ENCODE data around the gene MARCKSL1. TPM values are rescaled to one million over a fixed set of nuclear protein-coding genes. Genes with fewer than 3 reads are reported as not detected.

MARCKSL1 gene
- total RNA-seq, 1 donor from 2014 or later: 487 TPM

DNA sequence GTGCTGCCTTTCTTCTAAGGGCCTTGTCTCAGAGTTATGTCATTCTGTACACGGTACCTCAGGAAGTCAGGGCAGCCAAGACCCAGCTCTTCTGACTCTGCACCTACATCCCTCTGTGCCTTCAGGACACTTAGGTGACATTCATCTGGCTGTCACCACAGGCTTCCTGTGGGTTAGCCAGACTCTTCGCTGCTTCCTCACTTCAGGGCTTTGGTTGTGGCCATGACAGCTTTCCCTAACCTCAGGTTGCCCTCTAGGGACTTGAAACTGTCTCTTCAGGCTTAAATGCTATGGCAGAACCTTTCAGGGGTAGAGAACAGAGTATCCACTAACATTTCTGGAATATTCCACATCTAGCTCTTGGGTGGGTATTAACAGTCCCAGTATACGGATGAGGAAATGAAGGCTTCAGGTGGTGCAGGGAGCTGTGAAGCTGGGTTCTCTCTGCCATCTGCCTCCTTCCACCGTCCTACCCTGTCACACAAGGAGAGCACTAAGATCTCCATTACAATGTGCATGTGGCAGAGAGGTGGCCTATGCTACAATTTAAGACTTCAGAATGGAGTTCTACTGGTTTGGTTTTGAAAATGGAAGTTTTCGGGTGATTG lies 36.2 kb upstream of the MARCKSL1 start:
- TF ChIP-seq, protein P1, sequence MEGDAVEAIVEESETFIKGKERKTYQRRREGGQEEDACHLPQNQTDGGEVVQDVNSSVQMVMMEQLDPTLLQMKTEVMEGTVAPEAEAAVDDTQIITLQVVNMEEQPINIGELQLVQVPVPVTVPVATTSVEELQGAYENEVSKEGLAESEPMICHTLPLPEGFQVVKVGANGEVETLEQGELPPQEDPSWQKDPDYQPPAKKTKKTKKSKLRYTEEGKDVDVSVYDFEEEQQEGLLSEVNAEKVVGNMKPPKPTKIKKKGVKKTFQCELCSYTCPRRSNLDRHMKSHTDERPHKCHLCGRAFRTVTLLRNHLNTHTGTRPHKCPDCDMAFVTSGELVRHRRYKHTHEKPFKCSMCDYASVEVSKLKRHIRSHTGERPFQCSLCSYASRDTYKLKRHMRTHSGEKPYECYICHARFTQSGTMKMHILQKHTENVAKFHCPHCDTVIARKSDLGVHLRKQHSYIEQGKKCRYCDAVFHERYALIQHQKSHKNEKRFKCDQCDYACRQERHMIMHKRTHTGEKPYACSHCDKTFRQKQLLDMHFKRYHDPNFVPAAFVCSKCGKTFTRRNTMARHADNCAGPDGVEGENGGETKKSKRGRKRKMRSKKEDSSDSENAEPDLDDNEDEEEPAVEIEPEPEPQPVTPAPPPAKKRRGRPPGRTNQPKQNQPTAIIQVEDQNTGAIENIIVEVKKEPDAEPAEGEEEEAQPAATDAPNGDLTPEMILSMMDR (IDR thresholded peaks at IDR 0.05; ENCODE audit: unreplicated experiment): no peak
- DNase-seq (ENCODE audit: low spot score in 2 of 2, unreplicated experiment in 2 of 2): no peak
- Mint-ChIP-seq H3K4me3 (no peak overlapping the region), H3K27ac (no peak overlapping the region), H3K36me3 (peaks cover 28% of the 10 kb centered on the region), H3K9me3 (no peaks in the 10 kb centered on the region), H3K4me1 (no peaks in the 10 kb centered on the region), H3K27me3 (ENCODE audit: low read depth) (no peaks in the 10 kb centered on the region)

GRCh38 chr1:32367912-32368635 lies 32.0 kb upstream of the MARCKSL1 start:
- Mint-ChIP-seq H3K4me1 (peaks cover 2% of the 10 kb centered on the region), H3K27me3 (ENCODE audit: low read depth) (no peaks in the 10 kb centered on the region), H3K36me3 (peaks cover 13% of the 10 kb centered on the region), H3K27ac (no peak overlapping the region), H3K9me3 (no peaks in the 10 kb centered on the region), H3K4me3 (no peak overlapping the region)
- DNase-seq (ENCODE audit: low spot score in 2 of 2, unreplicated experiment in 2 of 2): no peak
- TF ChIP-seq, protein P1 (IDR thresholded peaks at IDR 0.05; ENCODE audit: unreplicated experiment): no peak

- H3K4me1 Mint-ChIP-seq: peaks cover 14% of the 10 kb centered on the region
- no peak for DNase-seq (ENCODE audit: low spot score in 2 of 2, unreplicated experiment in 2 of 2)
- H3K36me3 Mint-ChIP-seq: peaks cover 7% of the 10 kb centered on the region
Observed at GRCh38 chr1:32365445-32365844, 29.4 kb upstream of the MARCKSL1 start.

DNA sequence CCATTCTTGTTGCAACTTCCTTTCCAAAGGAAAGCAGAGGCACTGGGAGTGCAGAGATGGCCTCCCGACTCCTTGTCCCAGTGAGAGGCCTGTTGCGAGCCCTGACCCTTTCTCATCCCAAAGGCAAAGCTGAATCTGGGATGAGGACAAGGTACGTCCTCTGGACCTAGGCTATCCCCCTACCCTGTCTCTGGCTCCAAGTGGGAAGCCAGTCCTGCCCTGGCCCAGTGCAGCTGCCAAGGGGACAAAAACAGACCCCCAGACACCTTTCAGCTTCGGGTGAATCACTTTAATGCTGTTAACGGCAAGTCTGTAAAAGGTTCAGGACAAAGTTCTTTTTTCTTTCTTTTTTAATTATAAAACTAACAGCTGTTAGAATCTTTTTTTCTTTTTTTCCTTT lies 28.8 kb upstream of the MARCKSL1 start:
- Mint-ChIP-seq H3K4me3 (no peak overlapping the region), H3K36me3 (peaks cover 7% of the 10 kb centered on the region), H3K27ac (no peak overlapping the region), H3K27me3 (ENCODE audit: low read depth) (no peaks in the 10 kb centered on the region), H3K4me1 (peaks cover 14% of the 10 kb centered on the region), H3K9me3 (no peaks in the 10 kb centered on the region)
- TF ChIP-seq, protein P1 (IDR thresholded peaks at IDR 0.05; ENCODE audit: unreplicated experiment): no peak
- no peak for DNase-seq (ENCODE audit: low spot score in 2 of 2, unreplicated experiment in 2 of 2)

More at GRCh38 chr1:32365445-32365844, 29.4 kb upstream of the MARCKSL1 start:
- no peak overlapping the region for H3K4me3 Mint-ChIP-seq
- peak overlapping the region; percentile 30 for H3K27ac Mint-ChIP-seq
- H3K9me3 Mint-ChIP-seq: no peaks in the 10 kb centered on the region
- H3K27me3 Mint-ChIP-seq (ENCODE audit: low read depth): no peaks in the 10 kb centered on the region
- TF ChIP-seq, protein P1 (IDR thresholded peaks at IDR 0.05; ENCODE audit: unreplicated experiment): no peak

DNA sequence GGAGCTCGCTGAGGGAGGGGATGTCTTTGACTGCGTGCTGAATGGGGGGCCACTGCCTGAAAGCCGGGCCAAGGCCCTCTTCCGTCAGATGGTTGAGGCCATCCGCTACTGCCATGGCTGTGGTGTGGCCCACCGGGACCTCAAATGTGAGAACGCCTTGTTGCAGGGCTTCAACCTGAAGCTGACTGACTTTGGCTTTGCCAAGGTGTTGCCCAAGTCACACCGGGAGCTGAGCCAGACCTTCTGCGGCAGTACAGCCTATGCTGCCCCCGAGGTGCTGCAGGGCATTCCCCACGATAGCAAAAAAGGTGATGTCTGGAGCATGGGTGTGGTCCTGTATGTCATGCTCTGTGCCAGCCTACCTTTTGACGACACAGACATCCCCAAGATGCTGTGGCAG lies 27.7 kb upstream of the MARCKSL1 start:
- no peak for DNase-seq (ENCODE audit: low spot score in 2 of 2, unreplicated experiment in 2 of 2)
- Mint-ChIP-seq H3K4me3 (peak overlapping the region; percentile 10), H3K27ac (no peak overlapping the region), H3K36me3 (peaks cover 4% of the 10 kb centered on the region), H3K4me1 (peaks cover 14% of the 10 kb centered on the region), H3K9me3 (no peaks in the 10 kb centered on the region), H3K27me3 (ENCODE audit: low read depth) (no peaks in the 10 kb centered on the region)
- TF ChIP-seq, protein P1 (IDR thresholded peaks at IDR 0.05; ENCODE audit: unreplicated experiment): no peak
